Measurements from ENCODE around the gene TIMP3. TPM values are rescaled to one million over a fixed set of nuclear protein-coding genes. Genes with fewer than 3 reads are reported as not detected.

TIMP3 gene
- total RNA-seq = 493 TPM
- long read RNA-seq, full-length matches to known transcripts = 31 of 286 reads
- long read RNA-seq, partial matches to known transcripts = 31 of 286 reads
- long read RNA-seq, other reads (novel, unspliced or antisense) = 224 of 286 reads

DNA sequence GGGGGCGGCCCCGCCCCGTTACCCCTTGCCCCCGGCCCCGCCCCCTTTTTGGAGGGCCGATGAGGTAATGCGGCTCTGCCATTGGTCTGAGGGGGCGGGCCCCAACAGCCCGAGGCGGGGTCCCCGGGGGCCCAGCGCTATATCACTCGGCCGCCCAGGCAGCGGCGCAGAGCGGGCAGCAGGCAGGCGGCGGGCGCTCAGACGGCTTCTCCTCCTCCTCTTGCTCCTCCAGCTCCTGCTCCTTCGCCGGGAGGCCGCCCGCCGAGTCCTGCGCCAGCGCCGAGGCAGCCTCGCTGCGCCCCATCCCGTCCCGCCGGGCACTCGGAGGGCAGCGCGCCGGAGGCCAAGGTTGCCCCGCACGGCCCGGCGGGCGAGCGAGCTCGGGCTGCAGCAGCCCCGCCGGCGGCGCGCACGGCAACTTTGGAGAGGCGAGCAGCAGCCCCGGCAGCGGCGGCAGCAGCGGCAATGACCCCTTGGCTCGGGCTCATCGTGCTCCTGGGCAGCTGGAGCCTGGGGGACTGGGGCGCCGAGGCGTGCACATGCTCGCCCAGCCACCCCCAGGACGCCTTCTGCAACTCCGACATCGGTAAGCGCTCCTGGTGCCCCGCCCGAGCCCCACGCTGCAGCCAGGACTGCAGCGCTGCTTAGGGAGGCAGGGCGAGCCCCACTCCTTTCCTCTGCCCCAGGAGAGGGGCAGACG is at the start of gene TIMP3:
Gene TIMP3 (plus strand): TSS at position 169 of the 700 bp plus-strand sequence. CDS start 297 bp downstream, at position 466.
- DNase-seq (ENCODE audit: low spot score) = peak; percentile 94

DNA sequence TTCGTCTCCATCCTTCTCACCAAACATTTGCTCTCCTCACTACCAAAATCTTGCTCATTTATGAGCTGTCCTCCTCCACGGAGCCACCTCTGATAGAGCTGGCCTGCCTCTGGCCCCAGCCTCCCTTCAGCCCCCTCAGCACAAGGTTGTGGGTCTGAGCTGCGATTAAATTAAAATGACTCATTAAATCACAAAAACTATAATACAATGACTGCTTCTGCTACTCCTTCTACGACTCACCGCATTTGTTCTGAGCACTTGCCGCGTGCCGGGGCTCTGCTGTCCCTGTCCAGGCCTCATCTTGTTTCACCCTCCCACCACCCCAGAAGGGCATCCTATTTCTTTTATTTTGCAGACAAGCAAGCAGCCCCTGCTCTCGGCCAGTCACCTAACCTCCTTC is 49.2 kb upstream of the TIMP3 start:
- no peak for DNase-seq (ENCODE audit: low spot score)

DNA sequence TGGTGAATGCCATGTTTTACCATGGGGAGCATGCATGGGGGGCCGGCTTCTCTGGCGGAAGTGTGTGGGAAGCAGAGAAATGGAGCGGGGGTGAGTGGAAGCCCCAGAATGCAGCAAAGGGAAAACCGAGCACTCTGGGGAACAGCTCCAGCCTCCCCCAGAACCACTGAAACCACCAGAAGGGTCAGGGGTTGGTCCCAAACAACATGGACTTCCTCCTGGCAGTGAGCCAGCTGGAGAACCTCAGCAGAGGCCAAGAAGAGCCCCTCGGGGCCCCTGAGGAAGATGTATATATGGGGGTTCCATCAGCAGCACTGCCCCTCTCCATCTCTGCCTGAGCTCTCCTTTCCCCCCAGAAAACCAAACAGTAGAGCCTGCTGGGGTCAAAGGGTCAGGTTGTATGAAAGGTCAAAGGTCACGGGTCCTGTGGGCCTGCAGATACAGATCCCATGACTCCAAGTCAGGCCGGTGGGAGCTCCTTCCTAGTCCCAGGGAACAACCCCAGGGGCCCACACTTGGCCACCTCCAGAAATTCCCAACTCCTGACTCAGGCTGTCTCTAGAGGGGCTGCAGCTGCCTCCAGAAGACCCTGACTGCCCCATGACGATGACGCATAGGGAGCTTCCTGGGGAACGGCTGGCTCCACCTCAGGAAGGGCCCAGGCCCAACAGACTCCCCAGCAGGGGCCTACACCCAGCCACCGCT is 48.5 kb upstream of the TIMP3 start:
- no peak for DNase-seq (ENCODE audit: low spot score)

DNA sequence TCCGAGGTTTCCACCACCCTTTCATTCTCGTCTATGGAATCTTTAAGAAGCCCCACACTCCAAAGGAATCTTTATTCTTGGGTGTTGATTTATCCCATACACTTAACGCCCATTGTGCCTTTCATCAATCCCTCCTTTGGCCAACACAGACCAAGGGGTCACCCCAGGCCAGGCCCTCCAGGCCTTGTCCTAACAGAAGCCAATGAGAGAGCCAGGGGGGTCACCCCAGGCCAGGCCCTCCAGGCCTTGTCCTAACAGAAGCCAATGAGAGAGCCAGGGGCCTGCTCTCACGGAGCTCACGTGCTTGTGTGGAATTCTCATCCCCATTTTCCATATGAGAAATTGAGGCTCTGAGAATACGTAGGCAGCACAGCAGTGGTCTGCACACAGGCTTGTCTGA is 47.9 kb upstream of the TIMP3 start:
- DNase-seq (ENCODE audit: low spot score) = no peak

DNA sequence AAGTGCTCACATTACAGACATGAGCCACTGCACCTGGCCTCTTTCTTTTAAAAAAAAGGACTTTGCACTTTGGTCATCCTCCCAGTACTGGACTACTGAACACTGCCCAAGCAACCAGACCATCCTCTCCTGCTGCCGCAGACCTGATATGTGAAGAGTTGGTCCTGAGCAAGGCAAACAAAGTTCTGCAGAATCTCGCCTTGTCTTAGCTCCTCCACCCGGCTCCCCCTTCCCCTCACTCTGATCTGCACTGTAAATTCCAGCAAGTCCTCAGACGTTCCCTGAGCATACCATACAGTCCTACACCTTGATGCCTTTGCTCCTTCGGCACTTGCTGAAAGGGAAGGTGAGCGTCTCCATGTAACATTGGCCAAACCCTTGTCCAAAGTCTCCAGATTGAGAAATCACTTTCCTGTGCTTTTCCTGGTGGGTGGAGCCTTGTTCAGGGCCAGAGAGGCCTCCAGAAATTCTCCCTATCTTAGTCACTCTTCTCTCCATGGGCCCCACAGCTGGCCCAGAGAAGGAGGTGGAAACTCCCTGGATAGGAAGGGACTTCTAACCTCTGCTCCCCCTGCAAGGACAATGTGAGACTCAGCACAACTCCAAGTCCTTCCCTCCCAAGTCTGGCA is 47.0 kb upstream of the TIMP3 start:
- DNase-seq (ENCODE audit: low spot score) = no peak

DNA sequence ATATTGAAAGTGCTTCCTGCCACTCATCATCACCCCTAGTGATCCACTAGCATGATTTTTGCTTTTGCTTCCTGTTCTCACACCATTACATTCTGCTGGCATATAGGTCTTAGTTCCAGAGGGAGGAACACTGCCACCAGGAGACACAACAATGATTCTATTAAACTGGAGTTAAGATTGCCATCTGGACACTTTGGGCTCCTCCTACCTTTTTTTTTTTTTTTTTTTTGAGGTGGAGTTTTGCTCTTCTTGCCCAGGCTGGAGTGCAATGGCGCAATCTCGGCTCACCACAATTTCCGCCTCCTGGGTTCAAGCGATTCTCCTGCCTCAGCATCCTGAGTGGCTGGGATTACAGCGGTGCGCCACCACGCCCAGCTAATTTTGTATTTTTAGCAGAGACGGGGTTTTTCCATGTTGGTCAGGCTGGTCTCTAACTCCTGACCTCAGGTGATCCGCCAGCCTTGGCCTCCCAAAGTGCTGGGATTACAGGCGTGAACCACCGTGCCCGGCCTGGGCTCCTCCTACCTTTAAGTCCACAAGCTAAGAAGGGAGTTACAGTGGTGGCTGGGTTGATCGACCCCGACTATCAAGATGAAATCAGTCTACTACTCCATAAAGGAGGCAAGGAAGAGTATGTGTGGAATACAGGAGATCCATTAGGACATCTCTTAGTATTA is 44.3 kb upstream of the TIMP3 start:
- DNase-seq (ENCODE audit: low spot score) = peak; percentile 51

DNA sequence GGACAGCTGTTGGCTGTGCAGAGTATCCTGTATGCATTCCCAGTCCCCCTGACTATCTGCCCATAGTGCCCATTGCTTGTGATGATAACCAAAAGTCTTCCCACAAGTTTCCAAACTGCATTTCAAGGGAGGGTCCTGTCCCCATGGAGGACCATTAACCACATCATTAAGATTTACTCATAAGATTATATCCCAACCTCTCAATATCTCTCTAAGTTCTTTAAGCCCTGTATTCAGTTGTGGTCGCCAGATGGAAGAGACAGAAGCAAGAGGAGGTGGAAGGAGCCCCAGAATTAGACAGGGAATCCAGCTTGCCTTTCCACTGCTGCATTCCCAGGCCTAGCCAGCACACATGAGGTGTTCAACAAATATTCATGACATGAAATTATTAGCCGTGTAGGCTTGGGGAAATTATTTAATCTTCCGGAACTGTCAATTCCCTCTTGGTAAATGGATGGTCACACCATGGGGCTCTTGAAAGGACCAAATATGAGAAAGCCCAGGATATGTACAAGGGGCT is 42.6 kb upstream of the TIMP3 start:
- no peak for DNase-seq (ENCODE audit: low spot score)

DNA sequence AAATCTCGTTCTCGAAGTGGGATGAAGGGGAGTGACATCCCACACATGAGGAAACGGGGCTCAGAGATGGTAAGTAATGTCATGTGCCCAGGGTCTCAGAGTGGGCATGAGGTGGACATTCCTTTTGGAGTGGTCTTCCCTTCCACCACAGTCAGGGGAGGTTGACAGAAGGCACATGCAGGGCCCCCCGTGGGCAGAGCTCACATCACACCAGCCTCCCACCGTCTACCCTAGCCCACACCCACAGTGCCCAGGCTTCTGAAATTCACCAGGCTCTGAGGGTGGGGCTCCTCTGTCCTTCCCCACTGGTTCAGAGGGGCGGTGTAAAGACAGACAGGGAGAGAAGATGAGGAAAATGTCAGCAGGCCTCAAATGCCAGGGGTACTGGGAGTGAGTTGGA is 41.1 kb upstream of the TIMP3 start:
- DNase-seq (ENCODE audit: low spot score) = no peak

DNA sequence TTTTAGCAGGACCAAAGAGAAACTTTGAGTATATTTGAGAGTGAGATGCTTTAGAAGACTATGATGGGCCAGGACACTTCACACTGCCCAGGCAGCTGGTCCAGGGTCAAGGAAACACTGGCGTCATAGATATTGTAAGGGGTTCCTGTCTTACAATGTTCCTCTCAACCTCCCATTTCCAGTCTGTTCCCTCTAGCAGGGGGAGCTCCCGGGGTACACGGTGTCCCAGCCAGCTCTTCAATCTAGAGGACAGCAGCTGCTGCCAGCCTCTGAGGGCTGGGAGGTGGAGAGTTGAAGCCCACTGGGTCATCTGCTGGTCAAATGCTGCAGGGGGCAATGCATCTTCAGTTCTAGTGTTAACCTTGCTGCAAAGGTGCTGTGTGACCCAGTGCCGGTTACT is 40.7 kb upstream of the TIMP3 start:
- DNase-seq (ENCODE audit: low spot score) = no peak

DNA sequence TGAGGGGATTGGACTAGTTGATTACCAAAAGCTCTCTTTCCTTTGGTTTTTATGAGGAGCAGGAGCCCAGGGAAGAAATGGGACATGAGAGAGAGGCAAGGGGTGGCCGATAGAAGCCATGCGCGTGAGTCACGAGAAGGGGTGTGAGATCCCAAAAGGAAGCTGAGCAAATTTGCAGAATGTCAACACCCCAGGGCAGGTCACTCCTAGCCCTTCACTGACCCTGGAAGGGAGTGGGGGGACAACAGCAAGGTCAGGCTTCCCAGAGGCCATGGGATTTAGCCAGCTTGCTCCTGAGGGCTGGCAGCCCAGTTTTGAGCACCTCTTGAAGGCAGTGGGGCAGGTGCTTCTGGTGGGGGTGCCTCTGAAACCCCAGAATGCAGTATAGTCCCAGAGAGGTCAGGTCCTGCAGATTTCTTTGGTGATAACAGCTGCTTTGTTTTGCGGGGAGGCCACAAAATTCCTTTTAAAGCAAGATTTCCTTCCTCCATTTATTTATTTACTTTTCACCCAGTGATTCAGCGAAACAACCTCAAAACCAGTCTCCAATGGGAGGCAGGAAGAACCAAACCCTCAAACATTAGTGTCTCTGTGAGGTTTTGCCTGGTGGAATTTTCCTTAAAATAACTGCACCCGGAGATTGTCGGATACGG is 40.1 kb upstream of the TIMP3 start:
- no peak for DNase-seq (ENCODE audit: low spot score)

DNA sequence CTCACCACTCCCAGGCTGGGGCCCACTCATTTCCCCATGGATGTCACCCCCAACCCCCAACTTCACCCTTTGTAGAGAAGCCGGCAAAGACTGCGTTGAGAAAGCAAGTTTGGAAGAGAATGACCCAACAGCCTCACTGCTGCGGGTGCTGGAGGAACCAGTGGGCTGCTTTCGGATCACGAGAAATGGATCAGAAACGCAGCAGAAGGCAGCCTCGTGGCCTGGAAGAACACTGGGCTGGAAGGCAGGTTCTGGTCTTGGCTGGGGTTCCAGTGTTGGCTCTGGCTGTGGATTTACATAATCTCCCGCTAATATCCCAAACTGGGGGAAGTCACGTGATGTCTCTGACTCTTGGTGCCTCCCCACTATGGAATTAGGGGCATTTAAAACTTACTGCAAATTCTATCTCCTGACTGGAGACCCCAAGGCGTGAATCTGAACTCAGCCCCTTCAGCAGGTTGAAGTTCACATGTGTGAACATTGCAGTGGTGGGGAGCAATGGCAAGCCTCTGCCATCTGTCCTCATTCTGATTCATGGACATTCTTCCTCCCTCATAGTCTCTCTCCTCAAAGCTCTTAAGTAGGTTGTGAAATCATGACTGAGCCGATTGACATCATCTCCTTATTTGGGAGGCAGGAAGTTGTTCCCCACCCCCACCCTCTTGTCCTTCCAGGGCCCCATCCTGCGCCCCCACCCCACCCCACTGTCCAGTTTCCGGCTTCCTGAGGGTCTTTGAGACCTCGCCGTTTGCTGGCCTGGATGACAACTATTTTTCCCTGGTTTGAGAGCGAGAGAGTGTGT is 37.0 kb upstream of the TIMP3 start:
- DNase-seq (ENCODE audit: low spot score) = no peak

DNA sequence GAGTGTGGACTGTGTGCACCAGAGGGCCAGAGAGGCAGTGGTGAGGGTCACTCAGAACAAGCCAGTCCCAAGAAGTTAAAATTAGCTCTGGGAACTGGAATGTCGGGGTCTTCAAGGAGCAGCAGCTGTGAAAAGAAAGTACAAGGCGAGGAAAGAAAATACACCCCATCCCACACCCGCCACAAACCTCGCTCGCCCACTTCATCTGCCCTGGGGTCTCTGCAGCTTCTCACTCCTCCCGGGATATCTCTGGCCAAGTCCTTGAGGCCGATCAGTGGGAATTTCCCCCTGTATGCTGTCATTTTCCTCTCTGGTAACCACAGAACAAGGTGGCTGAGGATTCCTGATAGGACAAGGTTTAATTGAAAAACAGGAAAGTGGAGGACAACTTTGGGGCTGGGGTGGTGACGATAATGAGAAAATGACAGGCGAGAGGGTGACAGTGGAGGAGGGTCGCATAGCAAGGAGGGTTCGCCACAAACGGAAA is 36.3 kb upstream of the TIMP3 start:
- DNase-seq (ENCODE audit: low spot score) = no peak

DNA sequence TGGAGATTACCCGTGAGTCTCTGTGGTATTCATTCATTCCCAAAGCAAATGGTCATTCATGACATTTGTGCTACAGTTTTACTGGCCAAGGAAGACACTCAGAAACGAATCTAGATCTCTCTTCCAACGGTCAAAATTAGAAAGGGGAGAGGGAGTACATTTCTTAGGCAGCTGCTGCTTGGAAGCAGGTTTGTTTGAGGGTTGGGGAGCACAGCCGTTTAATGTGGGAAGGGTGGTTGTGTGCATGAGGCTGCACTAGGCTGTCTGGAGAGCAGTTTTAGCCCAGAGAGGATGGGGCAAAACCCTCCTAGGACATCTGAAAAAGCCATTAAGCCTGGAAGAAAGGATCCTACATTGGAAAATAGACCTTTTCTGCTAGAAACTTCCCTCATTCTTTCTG is 29.7 kb upstream of the TIMP3 start:
- DNase-seq (ENCODE audit: low spot score) = no peak

DNA sequence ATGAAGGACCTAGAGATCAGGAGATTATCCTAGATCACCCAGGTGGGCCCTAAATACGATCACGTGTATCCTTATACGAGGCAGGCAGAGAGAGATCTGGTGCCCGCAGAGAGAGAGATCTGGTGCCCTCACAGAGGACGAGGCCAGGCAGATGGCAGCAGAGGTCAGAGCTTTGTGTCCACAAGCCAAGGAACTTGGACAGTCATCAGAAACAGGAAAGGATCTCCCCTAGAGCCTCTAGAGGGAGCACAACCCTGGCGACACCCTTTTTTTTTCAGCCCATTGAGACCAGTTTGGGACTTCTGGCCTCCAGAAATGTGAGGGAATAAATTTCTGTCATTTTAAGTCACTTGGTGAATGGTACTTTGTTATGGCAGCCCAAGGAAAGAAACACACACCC is 25.5 kb upstream of the TIMP3 start:
- no peak for DNase-seq (ENCODE audit: low spot score)

DNA sequence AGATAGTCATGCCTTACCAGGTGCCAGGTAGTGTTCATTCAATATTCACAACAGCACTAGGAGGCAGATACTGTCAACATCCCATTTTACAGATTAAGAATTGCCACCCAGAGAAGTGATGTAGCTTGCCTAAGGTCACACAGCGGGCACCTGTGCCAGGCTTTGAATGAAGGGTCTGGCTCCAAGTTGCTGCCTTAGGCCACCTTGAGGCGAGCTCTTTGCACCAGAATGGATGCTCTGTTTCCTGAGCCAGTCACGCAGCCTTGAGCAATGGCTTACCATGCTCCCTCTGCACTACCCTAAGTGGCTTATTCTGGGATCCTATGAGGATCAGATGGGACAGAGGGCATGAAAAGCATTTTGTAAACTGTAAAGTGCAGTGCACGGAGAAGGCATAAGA is 25.1 kb upstream of the TIMP3 start:
- DNase-seq (ENCODE audit: low spot score) = no peak

DNA sequence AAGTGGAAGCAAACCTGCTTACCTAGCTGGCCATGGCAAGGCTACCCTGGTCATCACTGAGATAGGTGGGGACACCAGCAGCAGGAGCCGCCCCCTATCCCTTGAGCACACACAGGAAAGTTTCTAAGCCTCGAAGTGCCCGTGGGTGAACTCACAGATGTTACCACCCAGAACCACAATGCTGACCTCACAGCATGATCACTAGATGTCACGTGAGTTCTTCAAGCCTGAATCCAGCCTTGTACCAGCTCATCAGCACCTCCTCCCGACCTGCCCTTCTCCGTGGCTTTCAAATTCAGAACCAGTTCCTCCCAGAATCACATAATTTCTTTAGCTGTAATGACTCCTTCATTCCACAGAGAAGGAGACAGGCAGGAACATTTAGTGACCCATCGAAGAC is 24.7 kb upstream of the TIMP3 start:
- DNase-seq (ENCODE audit: low spot score) = no peak

DNA sequence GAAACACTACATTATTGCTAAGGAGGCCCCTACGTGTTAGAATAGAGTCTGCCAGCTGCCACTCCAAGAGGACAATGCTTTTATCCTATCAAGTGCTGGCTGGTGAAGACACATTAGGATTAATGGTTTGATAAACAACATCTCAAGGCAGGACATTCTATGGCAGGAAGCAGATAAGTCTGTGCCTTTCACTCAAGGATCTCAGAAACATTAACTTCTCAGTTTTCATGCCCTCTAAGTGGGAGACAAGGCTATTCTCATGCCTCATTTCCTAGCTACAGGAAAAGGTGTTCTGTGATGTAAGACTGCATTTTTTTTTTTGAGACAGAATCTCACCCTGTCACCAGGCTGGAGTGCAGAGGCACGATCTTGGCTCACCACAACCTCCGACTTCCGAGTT is 23.5 kb upstream of the TIMP3 start:
- DNase-seq (ENCODE audit: low spot score) = no peak

DNA sequence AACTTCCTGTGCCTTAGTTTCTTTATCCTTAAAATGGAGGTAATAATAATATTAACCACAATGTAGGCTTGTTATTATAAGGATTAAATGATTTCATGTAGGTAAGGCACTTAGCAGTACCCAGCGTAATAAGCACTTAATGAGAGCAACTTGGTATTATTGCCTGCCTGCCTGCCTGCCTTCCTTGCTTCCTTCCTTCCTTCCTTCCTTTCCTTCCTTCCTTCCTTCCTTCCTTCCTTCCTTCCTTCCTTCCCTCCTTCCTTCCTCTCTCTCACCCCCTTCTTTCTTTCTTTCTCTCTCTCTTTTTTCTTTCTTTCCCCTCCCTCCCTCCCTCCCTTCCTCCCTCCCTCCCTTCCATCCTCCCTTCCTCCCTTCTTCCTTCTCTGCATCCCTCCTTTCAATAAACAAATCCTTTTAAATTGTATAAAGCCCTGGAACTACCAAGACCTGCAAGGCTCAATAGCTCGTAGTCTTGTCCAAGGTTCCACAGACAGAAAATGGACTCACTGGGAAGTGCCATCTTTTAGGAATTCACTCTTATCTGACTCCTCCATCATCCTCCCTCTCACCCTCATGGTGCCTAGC is 20.7 kb upstream of the TIMP3 start:
- no peak for DNase-seq (ENCODE audit: low spot score)

DNA sequence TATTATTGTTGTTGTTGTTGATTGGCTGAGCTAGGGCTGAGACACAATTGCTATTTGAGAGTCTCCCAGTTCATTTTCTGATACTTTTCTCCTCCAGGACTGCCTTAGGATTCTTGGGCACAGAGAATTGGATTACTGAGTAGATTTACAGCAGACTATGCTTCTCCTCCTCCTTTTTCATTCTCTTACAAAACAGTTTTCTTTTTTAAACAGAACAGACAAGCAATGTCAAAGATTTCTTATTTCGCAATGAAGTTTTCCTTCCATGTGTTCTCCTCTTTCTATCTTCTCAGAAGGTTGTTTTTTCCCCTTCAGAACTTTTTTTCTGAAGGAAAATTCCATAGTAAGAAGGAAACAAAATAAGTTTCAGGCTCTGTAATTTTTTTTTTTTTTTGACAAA is 19.8 kb upstream of the TIMP3 start:
- no peak for DNase-seq (ENCODE audit: low spot score)

Data from mesenteric fat pad (tissue), 1 donor.